GM19193 (cell line): ENCODE data around the gene THYN1.

ENCODE experiments used
- POLR2A ChIP-seq: IDR thresholded peaks from 4 replicates; pipeline ENCODE4 v1.6.1; 2011; ENCODE audit not compliant: insufficient read depth, insufficient read length; ENCODE audit errors: extremely low read depth

Gene THYN1

DNA sequence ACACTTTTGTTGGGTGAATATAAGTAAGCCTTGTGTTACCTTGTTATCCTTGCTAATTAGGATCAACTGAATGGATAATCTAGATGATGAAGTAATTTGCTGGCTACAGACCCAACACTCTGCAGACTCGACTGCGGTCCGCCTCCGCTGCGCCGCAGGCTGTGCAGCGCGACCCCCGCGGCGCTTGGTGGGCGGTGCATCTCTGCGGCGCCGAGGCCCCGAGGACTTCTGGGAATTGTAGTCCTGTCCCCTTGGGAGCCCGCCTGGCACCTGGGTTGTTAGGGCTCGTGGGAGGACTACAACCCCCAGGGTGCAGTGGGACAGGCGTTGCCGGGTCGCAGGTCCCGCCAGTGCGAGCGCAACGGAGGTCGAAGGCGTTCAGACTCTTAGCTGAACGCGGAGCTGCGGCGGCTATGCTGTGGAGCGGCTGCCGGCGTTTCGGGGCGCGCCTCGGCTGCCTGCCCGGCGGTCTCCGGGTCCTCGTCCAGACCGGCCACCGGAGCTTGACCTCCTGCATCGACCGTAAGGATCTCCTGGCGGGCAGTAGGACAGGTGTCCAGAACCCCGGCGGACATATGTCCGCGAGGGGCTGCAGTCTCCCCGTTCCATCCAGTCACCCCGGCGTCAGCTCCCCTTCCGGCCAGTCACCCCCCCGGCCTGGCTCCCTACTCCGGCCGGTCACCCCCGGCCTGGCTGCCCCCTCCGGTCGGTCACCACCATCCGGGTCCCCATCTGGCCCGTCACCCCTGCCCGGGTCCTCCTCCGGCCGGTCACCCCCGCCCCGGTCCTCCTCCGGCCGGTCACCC, at the start of gene THYN1, which contains the start of gene ACAD8:
Gene THYN1, minus strand, starts transcription at position 165 of the 806 bp plus-strand sequence. CDS start 470 bp downstream, outside the sequence.
Gene ACAD8, plus strand, starts transcription at position 381 of the 806 bp plus-strand sequence. Its CDS starts 33 bp downstream, at position 414.
- TF ChIP-seq POLR2A, result peak; percentile 72

DNA sequence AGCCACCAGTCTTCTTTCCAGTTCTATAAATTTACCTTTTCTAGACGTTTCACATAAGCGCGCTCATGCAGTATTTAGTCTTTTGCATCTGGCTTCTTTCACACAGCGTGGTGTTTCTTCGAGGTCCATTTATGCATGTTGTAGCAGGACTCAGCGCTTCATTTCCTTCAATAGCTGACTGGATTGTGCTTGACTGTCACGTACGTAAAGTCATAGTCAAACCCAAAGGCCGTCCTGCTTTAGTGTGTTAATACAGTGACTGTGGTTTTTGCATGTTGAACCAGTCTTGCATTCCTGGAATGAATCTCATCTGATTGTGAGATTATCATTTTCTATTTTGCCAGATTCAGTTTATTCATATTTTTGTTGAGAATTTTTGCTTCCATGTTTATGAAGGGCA, 41.5 kb upstream of the THYN1 start:
- no peak for TF ChIP-seq POLR2A

DNA sequence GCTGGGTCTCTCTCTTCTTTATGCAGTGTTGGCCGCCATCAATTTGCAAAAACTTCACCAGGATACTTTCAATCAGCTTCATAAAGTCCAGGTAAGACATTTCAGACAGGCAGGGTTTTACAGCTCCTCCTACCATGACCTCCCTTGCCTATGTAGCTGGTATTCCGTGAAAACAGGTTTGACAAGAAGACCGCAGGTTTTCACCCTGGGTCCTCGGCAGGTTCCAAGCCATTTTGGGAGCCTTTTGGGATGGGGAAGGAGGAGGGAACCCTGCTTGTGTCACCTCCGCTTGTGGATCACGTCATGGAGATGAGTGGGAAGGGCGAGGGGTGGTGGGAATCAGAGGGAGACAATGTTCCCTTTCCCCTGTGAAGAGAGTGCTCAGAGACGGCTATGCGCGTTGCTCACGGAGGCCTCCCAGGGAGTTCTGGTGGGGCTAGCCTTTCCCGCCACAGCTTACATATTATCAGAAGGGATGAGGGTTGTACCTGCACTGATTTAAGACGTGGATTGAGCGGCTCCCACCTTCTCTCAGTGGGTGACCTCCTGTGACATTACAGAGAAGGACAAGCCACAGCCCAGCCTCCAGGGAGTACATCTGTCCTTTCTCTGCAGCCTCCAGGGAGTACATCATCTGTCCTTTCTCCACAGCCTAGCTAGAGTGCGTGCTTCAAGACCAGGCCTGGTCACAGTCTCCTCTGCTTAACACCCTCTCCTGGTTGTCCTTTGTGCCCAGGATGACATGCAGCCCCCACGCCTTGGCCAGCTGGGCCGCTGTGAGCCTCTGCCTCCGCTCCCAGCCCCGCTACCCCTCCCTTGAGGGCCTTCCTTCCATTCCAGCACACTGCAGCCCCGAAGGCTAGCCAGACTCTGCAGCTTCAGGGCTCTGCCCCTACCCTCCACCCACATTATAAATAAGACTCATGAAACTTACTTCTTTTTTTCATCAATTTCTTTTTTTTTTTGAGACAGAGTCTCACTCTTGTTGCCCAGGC, 40.3 kb upstream of the THYN1 start:
- no peak for TF ChIP-seq POLR2A

DNA sequence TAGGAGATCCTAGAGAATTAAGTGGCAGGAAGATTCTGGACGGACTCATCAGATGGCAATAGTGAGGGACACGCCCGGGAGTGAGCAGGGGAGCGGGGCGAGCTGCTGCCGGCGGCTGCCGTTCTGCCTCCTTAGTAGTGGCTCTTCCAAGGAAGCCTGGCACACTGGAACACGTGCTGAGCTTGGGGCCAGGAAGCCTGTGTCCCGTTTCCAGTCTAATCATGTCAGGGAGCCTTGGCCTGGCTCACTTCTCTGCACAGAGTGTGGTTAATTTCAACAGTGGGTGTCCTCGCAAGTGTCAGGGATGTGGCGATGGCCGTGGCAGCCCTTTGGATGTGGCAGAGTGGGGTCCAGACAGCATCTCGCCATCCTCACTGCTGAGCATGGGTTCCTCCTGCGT, 39.5 kb upstream of the THYN1 start:
- no peak for TF ChIP-seq POLR2A

DNA sequence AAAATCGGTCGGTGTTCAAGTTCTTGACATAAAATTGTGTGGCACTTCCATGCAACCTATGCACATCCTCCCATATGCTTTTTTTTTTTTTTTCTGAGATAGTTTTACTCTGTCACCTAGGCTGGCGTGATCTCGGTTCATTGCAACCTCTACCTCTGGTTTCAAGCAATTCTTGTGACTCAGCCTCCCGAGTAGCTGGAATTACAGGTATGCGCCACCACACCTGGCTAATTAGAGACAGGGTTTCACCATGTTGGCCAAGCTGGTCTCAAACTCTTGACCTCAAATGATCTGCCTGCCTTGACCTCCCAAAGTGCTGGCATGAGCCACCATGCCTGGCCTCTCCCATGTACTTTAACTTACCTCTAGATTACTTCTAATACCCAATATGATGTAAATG, 38.0 kb upstream of the THYN1 start:
- no peak for TF ChIP-seq POLR2A

DNA sequence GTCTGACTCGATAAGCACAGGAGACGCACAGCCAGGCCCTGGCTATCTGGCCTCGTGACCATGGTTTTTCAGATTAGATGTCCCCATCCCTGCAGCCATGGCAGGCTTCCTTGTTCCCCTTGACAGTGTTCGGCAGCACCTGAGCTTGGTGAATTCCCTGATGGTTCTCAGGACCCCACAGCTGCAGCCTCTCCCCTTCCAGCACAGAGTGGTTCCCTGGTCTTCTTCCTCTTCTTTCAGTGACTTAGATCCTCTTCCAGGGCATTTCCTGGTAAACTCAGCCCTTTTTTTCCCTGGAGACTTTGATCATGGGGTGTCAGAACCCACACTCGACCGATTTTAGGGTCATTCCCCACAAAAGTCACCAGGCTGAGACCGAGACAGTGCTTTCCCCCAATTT, 37.5 kb upstream of the THYN1 start:
- no peak for TF ChIP-seq POLR2A

DNA sequence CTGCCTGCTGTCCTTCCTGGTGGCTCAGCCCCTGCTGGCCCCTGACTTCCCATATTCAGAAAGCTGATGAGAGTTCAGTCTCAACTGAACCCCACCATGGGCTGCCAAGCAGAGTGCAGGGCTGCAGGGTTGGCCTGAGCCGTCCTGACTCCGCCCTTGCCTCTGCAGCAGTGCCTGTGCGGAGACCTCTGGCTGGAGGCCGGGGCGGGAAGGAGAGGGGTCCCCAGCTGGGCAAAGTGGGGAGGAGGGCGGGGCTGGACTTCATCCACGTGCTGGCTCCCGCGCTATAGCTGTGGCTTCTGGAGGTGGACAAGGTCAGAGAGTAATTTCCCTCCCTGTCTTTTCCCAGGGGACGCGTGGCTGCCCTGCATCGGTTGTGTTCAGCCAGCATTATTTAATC, 36.6 kb upstream of the THYN1 start:
- TF ChIP-seq POLR2A, result no peak

DNA sequence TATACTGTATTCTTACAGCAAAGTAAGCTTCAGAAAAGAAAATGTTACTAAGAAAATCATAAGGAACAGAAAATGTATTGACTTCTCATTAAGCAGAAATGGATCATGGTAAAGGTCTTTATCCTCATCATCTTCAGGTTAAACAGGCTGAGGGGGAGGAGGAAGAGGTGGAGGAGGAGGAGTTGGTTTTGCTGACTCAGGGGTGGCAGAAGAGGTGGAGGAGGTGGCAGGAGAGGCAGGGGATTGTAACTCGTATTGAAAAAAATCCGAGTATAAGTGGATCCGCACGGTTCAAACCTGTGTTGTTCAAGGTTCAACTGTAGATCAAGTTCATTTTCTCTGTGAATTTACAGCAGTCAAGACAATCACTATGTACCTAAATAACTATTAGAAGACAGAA, 36.0 kb upstream of the THYN1 start:
- no peak for TF ChIP-seq POLR2A

DNA sequence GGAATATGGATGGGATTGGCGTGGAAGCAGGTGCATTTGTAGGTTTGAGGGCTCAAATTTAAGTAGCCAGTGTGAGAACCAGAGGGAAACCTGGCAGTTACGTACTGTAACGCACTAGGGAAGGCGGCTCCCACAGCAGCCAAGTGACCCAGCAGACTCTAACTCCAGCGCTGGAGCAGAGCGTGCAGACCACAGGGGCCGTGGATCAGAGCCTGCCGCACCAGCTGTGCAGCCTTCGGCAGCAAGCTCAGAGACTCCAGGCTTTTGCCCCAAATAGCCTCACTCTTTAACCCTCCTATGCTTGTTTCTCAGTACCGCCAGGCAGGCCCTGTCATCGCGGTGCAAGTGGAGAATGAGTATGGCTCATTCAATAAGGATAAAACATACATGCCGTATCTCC, 35.3 kb upstream of the THYN1 start:
- TF ChIP-seq POLR2A, result no peak

DNA sequence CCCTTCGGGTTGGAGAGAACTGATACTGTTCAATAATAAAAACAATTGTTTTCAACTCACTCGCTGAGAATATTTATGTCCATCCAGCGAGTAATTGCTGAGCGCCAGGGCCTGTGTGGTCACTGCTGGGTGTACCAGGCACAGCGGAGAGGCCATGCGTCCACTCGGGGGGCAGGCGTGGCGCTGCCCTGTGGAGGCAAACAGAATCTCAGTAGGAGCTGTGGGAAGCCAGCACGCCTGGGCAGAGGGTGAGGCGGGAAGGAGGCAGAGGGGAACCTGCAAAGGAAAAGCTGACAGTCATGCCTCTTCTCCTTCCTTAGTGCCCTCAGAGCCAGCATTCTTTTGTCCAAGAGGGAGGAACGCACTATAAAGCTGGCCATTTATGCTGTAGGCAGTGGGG, 34.4 kb upstream of the THYN1 start:
- no peak for TF ChIP-seq POLR2A

DNA sequence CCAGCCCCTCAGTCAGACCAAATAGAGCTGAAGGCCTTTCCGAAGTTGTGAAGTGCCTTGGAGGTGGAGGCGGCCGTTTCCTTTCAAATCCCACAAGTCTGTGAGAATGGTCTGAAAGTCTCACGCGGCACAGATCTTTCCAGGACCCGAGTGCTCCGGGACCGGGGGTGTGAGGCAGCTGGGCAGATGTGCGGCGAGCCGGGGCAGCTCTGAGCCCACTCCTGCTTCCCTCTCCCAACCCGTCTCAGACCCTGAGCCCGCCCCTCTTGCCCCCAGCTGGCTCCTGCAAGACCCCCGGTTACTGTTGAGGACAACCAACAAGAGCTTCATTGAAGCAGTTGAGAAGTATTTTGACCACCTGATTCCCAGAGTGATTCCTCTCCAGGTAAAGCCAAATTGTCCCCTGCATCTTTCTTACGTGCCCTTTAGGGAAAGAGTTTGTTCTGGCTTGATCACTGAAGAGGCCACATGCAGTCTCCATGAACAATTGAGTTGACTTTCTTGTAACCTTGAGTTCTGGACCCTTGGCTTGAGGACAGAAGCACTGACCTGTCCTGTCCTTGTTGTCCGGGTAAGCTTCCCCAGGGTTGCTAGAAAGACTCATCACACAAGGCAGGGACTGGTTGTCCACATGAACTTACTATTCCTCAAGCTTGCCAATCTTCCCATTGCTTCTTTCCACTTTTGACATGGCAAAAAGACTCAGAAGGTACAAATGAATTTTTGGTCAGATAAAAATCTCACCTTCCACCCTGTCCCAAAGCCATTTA, 30.5 kb upstream of the THYN1 start:
- no peak for TF ChIP-seq POLR2A

DNA sequence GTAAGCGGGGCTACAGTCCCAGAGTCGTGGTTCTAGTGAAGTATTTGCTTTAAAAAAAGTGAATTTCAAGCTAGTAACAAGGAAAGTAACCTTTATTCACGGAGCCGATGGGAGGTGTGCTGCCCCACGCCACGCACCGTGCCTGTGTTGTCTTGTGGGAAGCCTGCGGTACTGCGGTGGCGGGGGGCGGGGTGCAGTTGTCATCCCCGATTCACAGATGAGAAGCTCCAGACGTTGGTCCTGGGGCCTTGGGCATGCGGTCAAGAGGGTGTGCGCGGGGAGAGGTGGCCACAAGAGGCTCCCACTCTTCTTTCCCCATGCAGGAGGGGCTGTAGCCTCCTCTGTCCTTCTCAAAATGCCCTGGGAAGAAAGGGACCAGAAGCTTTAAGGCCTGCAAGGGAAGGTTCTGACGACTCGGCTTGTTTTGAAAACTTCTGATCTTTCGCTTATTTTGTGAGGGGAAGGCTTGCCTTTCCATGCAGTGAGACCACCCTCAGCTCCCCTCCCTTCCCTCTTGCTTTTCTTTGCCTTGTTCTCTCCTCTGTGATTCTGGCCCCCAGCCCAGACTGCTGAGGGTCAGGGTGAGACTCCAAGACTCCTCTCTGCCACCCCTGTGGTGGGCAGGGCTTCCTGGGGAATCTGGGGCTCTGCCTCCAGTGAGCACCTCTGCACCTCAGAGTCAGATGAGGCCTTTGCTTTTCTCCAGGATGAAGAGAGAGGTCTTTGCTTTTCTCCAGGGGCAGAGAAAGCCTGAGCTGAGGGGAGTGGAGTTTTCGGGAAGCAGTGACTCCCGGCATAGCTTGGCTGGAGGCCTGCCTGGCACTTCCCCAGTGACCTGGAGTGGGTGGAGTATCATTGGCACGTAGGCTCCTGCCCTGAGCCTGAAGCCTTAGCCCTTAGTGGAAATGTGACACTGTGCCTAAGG, 29.2 kb upstream of the THYN1 start:
- TF ChIP-seq POLR2A, result no peak

DNA sequence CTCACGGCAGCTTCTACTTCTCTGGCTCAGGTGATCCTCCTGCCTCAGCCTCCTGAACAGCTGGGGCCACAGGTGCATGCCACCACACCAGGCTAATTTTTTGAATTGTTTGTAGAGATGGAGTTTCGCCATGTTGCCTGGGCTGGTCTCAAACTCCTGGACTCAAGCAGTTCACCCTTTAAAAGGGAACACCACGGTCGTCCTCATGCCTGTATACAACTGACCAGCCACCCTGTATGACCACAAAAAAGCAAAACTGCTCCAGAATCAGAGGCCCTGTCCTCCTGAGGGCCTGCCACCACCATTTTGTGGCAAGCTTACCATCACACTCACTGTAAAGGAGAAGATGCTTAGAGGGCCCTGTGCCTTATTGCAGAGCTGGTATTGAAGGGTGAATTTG, 25.2 kb upstream of the THYN1 start:
- TF ChIP-seq POLR2A, result no peak
